Activated naive CD4-positive, alpha-beta T cell (primary cell): ENCODE measurements around the gene GNG7.
"Not testable (repeated sequence)": the region's sequence is repeated elsewhere in the genome, so short reads cannot be mapped to it uniquely, and the experiment has no call there.

Source experiments
- DNase-seq, 4 experiments: peaks; one replicate each; lab custom pipeline; 2025; lab: John Stamatoyannopoulos, UW

GNG7 gene

GRCh38 chr19:2619076-2619475 lies 83.4 kb downstream of the GNG7 start:
- DNase-seq, result no peak

- peak; percentile 16 to 61 (median 30) for DNase-seq
These were observed 83.9 kb downstream of the GNG7 start for GRCh38 chr19:2618611-2619010.

- DNase-seq, result no peak
These were observed 84.9 kb downstream of the GNG7 start for GRCh38 chr19:2617393-2618165.

GRCh38 chr19:2616741-2617392 lies 85.6 kb downstream of the GNG7 start:
- DNase-seq, result peak in 1 of 4 experiments; percentile 20

- no peak for DNase-seq
These were observed 86.7 kb downstream of the GNG7 start for GRCh38 chr19:2615782-2616181.

GRCh38 chr19:2613507-2614295 lies 88.8 kb downstream of the GNG7 start:
- DNase-seq, result peak; percentile 21 to 57 (median 26)

GRCh38 chr19:2612619-2613249 lies 89.8 kb downstream of the GNG7 start:
- no peak for DNase-seq

- no peak for DNase-seq
These were observed 90.7 kb downstream of the GNG7 start for GRCh38 chr19:2611483-2612464.

- DNase-seq, result peak; percentile 77 to 92 (median 87)
These were observed 91.6 kb downstream of the GNG7 start for GRCh38 chr19:2610637-2611482.

GRCh38 chr19:2609389-2610116 lies 92.9 kb downstream of the GNG7 start:
- DNase-seq, result no peak

GRCh38 chr19:2609034-2609388 lies 93.5 kb downstream of the GNG7 start:
- not testable (repeated sequence) for DNase-seq

GRCh38 chr19:2608602-2608922 lies 93.9 kb downstream of the GNG7 start:
- no peak for DNase-seq

GRCh38 chr19:2607712-2608601 lies 94.5 kb downstream of the GNG7 start:
- peak; percentile 39 to 72 (median 53) for DNase-seq

GRCh38 chr19:2606774-2607173 lies 95.7 kb downstream of the GNG7 start:
- DNase-seq, result not testable (repeated sequence)

- DNase-seq, result not testable (repeated sequence)
These were observed 96.6 kb downstream of the GNG7 start for GRCh38 chr19:2605889-2606288.

GRCh38 chr19:2604747-2605329 lies 97.7 kb downstream of the GNG7 start:
- DNase-seq, result no peak

GRCh38 chr19:2603334-2603733 lies 99.2 kb downstream of the GNG7 start:
- DNase-seq, result no peak
